GM10266 (cell line): Measurements from ENCODE around the gene ING4.

Experiments used
- DNase-seq: peaks from one replicate; pipeline ENCODE4 v3.0.0; 2012; ENCODE audit errors: extremely low spot score
- TF ChIP-seq, protein P1 (sequence below): IDR thresholded peaks from 2 replicates; pipeline ENCODE4 v1.5.1; 2012; ENCODE audit warnings: mild to moderate bottlenecking, low read depth; ENCODE audit not compliant: control insufficient read depth, insufficient read depth; ENCODE audit errors: missing control alignments

Gene ING4

DNA sequence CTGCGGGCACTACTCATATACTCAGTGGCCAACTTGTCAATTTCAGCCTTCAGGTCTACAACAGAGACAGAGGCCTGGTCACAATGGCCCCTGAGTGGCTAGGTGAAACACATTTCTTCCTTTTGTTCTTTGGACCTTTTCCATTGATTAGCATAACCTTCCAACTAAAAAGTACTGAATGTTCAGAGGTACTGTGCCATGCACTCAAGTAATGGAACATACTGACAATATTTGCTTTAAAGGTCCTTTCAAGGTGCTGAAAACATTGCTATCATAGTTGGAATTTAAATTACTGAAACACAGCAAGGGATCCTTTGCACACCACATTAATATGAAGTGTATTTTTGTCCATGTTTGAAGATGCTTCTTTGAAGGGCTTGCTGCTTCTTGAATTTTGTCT lies 9.6 kb downstream of the ING4 start:
- TF ChIP-seq, protein P1, sequence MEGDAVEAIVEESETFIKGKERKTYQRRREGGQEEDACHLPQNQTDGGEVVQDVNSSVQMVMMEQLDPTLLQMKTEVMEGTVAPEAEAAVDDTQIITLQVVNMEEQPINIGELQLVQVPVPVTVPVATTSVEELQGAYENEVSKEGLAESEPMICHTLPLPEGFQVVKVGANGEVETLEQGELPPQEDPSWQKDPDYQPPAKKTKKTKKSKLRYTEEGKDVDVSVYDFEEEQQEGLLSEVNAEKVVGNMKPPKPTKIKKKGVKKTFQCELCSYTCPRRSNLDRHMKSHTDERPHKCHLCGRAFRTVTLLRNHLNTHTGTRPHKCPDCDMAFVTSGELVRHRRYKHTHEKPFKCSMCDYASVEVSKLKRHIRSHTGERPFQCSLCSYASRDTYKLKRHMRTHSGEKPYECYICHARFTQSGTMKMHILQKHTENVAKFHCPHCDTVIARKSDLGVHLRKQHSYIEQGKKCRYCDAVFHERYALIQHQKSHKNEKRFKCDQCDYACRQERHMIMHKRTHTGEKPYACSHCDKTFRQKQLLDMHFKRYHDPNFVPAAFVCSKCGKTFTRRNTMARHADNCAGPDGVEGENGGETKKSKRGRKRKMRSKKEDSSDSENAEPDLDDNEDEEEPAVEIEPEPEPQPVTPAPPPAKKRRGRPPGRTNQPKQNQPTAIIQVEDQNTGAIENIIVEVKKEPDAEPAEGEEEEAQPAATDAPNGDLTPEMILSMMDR: no peak
- DNase-seq: no peak

DNA sequence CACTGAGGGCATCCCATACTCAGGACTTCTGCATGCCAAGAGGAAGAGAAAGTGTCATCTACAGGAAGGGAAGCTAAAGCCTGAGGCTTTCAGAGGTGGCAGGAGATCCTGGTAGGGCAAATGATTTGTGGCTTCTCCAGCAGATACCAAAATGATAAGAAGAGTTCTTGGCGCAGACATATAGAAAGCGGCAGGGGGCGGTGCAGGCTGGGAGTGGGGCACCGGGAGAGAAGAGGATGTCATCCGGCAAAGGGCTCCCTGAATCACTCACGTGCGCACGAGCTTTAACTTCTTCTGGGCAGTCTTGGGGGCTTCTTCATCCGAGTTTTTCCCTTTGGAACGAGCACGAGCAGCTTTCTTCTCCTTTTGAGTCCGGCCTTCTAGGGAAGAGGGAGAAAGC lies 10.5 kb downstream of the ING4 start:
- TF ChIP-seq, protein P1: no peak
- DNase-seq: no peak

DNA sequence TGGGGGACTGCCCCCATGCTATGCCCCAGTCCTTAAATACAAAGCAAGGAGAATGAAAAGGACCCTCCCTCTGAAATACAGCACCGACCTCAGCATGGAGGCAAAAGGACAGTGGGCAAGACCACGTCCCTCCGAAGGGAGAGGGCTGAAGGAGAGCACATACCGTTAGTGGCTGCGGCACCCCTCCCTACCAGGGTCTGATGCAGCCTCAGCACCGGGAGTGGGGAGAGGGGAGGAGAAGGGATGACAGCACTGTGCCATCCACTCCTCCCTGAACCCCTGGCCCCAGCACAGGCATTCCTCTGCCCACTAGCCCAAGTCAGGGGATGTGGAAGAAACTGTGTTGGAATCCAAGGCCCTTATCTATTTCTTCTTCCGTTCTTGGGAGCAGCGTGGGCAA lies 12.1 kb downstream of the ING4 start:
- TF ChIP-seq, protein P1: no peak
- no peak for DNase-seq

DNA sequence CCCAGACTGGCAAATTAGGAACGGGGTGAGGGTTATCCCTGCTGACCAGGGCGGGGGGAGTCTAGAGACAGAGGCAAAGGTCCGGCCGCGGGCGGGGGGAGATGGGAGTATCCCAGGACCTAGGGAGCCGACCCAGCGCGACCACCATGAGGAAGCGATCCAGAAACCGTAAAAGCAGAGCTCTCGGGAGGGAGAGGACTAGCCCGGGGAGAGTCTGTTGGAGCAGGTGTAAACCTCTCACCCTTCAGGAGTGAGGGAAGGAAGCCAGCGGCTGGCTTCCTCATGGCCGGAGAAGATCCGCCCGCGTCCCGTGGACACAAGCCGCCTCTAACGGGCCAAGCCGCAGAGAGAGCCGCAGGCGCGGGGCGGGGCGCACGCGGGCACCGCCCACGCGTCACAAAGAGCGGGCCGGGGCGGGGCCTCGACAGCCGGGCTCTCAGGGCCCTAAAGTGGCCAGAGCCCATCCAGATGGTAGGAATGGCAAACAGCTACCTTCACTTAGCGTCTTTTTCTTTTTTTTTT lies 15.8 kb downstream of the ING4 start, which contains the start of gene ACRBP:
TSS of gene ACRBP (minus strand) at position 350 of the 522 bp plus-strand sequence. CDS start at position 284, 66 bp downstream.
- peak; percentile 67 for DNase-seq
- TF ChIP-seq, protein P1: no peak

DNA sequence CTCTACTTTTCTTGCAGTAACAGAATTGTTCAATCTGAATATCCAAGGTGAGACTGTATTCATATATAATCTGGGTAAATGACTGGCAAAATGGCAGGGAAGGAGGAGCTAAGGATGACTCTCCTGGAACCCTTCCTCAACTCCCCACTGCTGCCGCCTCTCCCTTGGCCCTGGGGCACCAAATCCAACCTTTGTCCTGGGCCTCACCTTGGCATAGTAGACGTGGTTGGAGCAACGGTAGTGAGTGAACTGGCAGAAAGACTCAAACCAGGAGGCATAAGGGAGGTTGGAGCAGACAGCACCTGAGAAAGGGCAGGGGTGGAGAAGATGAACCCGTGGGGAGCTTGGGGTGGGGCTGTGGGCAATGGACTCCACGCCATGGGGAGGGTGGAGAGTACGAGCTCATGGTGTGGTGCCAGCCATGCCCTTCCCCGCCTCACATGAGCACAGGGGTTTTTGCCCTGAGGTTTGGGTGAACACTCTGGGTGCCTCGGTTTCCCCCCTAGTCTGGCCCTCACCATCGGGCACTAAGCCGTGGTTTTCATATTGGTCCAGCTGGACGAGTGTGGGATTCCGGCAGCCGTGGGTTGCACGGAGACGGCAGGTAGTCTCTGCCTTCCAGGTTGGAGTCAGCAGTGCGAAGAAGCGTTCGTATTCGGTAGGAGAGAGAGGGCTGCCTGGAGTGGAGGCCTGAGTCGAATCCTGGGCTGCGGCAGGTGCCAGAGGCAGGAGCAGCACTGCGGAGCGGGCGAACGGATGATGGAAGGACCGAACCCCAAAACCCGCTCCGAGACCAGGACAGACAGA lies 16.4 kb downstream of the ING4 start:
- no peak for DNase-seq
- TF ChIP-seq, protein P1: no peak

DNA sequence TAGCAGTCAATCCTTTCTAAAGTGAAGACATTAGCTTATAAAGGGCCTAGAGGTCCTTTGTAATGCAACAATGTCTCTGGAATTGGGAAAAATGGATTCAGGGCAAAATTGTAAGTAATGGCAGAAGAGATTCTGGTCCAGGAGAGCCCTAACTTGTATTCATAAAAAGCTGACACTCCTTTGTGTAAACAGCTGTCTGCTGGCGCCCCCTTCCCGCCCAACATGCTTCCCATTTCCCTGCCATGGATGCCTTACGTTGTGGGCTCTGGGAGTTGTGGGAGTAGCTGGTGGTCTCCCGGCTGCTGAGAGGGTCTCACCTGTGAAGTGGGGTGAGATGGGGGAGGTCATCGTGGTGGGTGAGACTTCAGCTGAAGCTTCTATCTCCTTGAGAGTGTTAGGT lies 18.0 kb downstream of the ING4 start:
- TF ChIP-seq, protein P1: peak; percentile 29
- no peak for DNase-seq

DNA sequence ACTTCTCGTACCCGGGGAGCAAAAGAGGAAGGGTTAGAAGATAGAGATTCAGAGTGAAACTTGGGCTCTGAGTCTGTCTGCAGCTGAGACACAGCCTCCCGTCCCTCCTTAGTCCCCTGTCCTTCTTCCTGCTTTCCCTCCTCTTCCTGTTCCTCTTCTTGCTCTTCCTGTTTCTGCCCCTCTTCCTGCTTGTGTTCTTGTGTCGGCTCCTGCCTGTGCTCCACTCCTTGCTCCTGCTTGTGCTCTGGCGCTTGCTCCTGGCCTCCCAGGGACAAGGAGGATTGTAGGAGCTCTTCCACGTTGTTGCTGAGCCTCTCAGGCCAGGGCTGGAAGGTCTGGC lies 18.7 kb downstream of the ING4 start:
- no peak for DNase-seq
- TF ChIP-seq, protein P1: no peak
